ENCODE data around the gene SETD1A.

DNA sequence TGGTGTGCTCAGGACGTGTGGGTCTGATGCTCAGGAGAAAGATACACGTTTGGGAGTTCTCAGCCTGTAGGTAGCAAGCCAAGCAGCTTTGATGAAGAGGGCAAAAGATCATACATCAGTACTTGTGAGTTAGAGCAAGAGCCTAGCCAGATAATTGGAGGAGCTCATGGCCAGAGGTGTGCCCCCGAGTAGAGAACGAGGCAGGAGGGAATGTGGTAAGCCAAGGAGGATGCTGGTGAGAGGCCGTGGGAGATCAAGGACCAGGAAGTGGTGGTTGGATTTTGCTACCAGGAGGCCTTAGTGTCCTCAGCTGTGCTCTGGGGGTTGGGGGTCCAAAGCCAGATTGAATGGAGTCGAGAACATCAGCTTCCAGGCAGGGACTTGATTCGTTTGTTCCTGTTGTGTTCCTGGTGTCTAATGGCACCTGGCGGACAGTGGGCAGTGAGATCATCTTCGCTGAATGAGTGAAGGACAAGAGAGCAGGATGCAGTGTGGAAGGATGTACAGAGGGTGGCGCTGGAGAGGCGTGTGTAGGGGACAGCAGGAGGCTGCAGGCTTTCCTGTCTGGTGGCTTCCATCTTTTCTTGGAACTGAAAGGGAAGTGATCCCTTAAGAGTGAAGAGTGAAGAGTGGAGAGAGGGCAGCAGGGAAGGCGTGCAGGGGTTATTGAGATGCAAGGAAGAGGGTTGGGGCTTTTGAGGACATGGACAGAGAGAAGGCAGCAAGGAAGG is 22.6 kb upstream of the SETD1A start:
- TF ChIP-seq CTCF (conservative IDR thresholded peaks at IDR 0.05) (no peak; the same call in 1 of the 2 replicates), ZFX (IDR thresholded peaks at IDR 0.05) (no peak)
